Left colon (tissue), 2 donors: ENCODE results near the gene PGM2. TPM values are rescaled to one million over a fixed set of nuclear protein-coding genes. Genes with fewer than 3 reads are reported as not detected.

Experiments used
- ATAC-seq: fragments of 200-7000 bp; cut with Tn5 transposase; one replicate; pipeline ENCODE4 v1.9.1; 2020; ENCODE audit warnings: mild to moderate bottlenecking, moderate library complexity
- DNase-seq, 2 donors: peaks; one replicate each; pipeline ENCODE4 v3.0.0-alpha.2; 2020
- intact Hi-C, 2 donors: fragments of 100-400 bp; cut with DNase I in 1 of 2; cut with micrococcal nuclease in 1 of 2; formaldehyde crosslinking; loops; one replicate each; pipeline versions ENCODE4 v1.11.2 to v1.14.0; 2022; cut with DNase I, micrococcal nuclease
- total RNA-seq, 2 donors: library from RNA; stranded (reverse); fragmentation: NEBNext Ultra II Directional; extraction: Animal tissue kit (Norgen Biotek cat#: 25700); gene quantifications; one replicate each; pipeline ENCODE4 v1.2.1, GENCODE V29; 2021
- donor health status: DM: no; HTN: no; CAD: no.
- donor health status: DM: yes; HTN: yes; CAD: no.

PGM2 gene
- total RNA-seq, 2 donors from 2014 or later = 28.2 to 29.8 TPM

- no peak for ATAC-seq
- intact Hi-C loops = no loop called here
- no peak for DNase-seq
Measured at GRCh38 chr4:37839426-37839825, 12.9 kb downstream of the PGM2 start.

GRCh38 chr4:37844204-37844603 is 17.7 kb downstream of the PGM2 start:
- intact Hi-C loops = no loop called here
- ATAC-seq = no peak

GRCh38 chr4:37845201-37845600 is 18.7 kb downstream of the PGM2 start:
- intact Hi-C loops = no loop called here
- DNase-seq = no peak
- ATAC-seq = no peak

More at GRCh38 chr4:37844204-37844603, 17.7 kb downstream of the PGM2 start:
- DNase-seq = no peak

GRCh38 chr4:37847311-37847884 is 20.9 kb downstream of the PGM2 start:
- intact Hi-C loops = no loop called here
- DNase-seq = no peak
- ATAC-seq = no peak

GRCh38 chr4:37852376-37852775 is 25.9 kb downstream of the PGM2 start:
- intact Hi-C loops = no loop called here
- no peak for DNase-seq
- ATAC-seq = no peak

GRCh38 chr4:37858112-37858511 is 31.6 kb downstream of the PGM2 start:
- DNase-seq = no peak
- intact Hi-C loops = no loop called here
- no peak for ATAC-seq

GRCh38 chr4:37858872-37859271 is 32.4 kb downstream of the PGM2 start:
- DNase-seq = no peak
- no peak for ATAC-seq
- intact Hi-C loops = no loop called here

- ATAC-seq = no peak
- no peak for DNase-seq
- intact Hi-C loops = no loop called here
Measured at GRCh38 chr4:37860266-37860665, 33.8 kb downstream of the PGM2 start.

GRCh38 chr4:37862961-37863360 is 36.5 kb downstream of the PGM2 start:
- ATAC-seq (no peak), DNase-seq (no peak)
- intact Hi-C loops = no loop called here

- intact Hi-C loops = no loop called here
- no peak for DNase-seq
- ATAC-seq = no peak
Measured at GRCh38 chr4:37864786-37865185, 38.3 kb downstream of the PGM2 start.

- DNase-seq (no peak), ATAC-seq (no peak)
- intact Hi-C loops = no loop called here
Measured at GRCh38 chr4:37865450-37865849, 39.0 kb downstream of the PGM2 start.

GRCh38 chr4:37867102-37867501 is 40.6 kb downstream of the PGM2 start:
- DNase-seq = no peak
- intact Hi-C loops = no loop called here
- no peak for ATAC-seq

- no peak for DNase-seq
- ATAC-seq = no peak
- intact Hi-C loops = no loop called here
Measured at GRCh38 chr4:37868238-37868637, 41.8 kb downstream of the PGM2 start.

GRCh38 chr4:37872310-37872988 is 46.0 kb downstream of the PGM2 start:
- intact Hi-C loops = loop anchor here in 1 of 2 donors (10.0 kb wide), 1 partner anchor 48 kb away; the partner anchor contains the start of gene PGM2
- no peak for DNase-seq
- no peak for ATAC-seq

- intact Hi-C loops = loop anchor here in 1 of 2 donors (10.0 kb wide), 1 partner anchor 49 kb away; the partner anchor contains the start of gene PGM2
- DNase-seq (no peak), ATAC-seq (peak; percentile 48)
Measured at GRCh38 chr4:37873386-37873785, 46.9 kb downstream of the PGM2 start.

- intact Hi-C loops = loop anchor here in 1 of 2 donors (10.0 kb wide), 1 partner anchor 51 kb away; the partner anchor contains the start of gene PGM2
- DNase-seq = no peak
- ATAC-seq = peak; percentile 91
Measured at GRCh38 chr4:37876156-37876555, 49.7 kb downstream of the PGM2 start.

- intact Hi-C loops = loop anchor here in 1 of 2 donors (10.0 kb wide), 1 partner anchor 55 kb away; the partner anchor contains the start of gene PGM2
- DNase-seq = no peak
Measured at GRCh38 chr4:37879365-37879764, 52.9 kb downstream of the PGM2 start.

GRCh38 chr4:37881811-37882210 is 55.3 kb downstream of the PGM2 start:
- intact Hi-C loops = no loop called here
- no peak for ATAC-seq
- DNase-seq = no peak

More at GRCh38 chr4:37879365-37879764, 52.9 kb downstream of the PGM2 start:
- peak; percentile 49 for ATAC-seq

- ATAC-seq (no peak), DNase-seq (no peak)
- intact Hi-C loops = no loop called here
Measured at GRCh38 chr4:37882665-37883296, 56.3 kb downstream of the PGM2 start.

GRCh38 chr4:37884855-37885487 is 58.5 kb downstream of the PGM2 start:
- intact Hi-C loops = no loop called here
- ATAC-seq (no peak), DNase-seq (no peak)
